HCT116 (cell line): ENCODE data around the gene ZNF580. TPM values are rescaled to one million over a fixed set of nuclear protein-coding genes. Genes with fewer than 3 reads are reported as not detected.

Experiments used
- ATAC-seq: fragments of 200-7000 bp; cut with Tn5 transposase; 2 replicates; pipeline ENCODE4 v1.9.1; 2020; ENCODE audit warnings: mild to moderate bottlenecking, moderate library complexity
- BruUV-seq: library from RNA; stranded (reverse); fragments of 400-500 nt; replicated peaks from 2 replicates; lab custom pipeline; 2021; lab: Mats Ljungman, UMichigan
- CTCF ChIA-PET: fragments of 300-600 bp; sonication (Branson Sonifier 250); formaldehyde crosslinking; loops from one replicate; lab custom pipeline; 2021; ENCODE audit warnings: antibody characterized with exemption; lab: Charles Lee
- POLR2A ChIA-PET: fragments of 300-600, 350-600 bp; sonication (Branson Sonifier 250); formaldehyde crosslinking; loops from one replicate; lab custom pipeline; 2021; ENCODE audit warnings: antibody characterized with exemption; lab: Charles Lee
- RAD21 ChIA-PET, 2 experiments: fragments of 300-600 bp; sonication (Branson Sonifier 250); formaldehyde crosslinking; loops; one replicate each; lab custom pipeline; 2023; ENCODE audit warnings: low total read pairs in 2 of 2; ENCODE audit not compliant: uncharacterized antibody in 2 of 2, unreplicated experiment in 2 of 2, low non-redundant PET in 1 of 2; lab: Charles Lee
- DNase-seq: peaks from one replicate; pipeline ENCODE4 v3.0.0-alpha.2; 2010; ENCODE audit warnings: low read depth, low spot score
- H2AFZ ChIP-seq: fragments of 200-600 bp; shearing (Covaris generic), sonication (generic); 2 replicates; pipeline ENCODE4 v1.6.1; 2017; ENCODE audit warnings: low read depth, mixed run types, mixed read lengths, antibody characterized with exemption, low read length; ENCODE audit not compliant: poor library complexity, severe bottlenecking
- H3K27ac ChIP-seq: 2 replicates; pipeline ENCODE4 v1.5.1; 2012; ENCODE audit warnings: low read depth, low read length
- H3K27me3 ChIP-seq: fragments of 200-600 bp; sonication (generic); 2 replicates; pipeline ENCODE4 v1.6.1; 2016; ENCODE audit warnings: mixed run types, low read length, mixed read lengths; ENCODE audit not compliant: insufficient read depth
- H3K36me3 ChIP-seq, 2 experiments: fragments of 200-500 bp in 1 of 2; fragments of 200-600 bp in 1 of 2; sonication (Bioruptor generic) in 1 of 2; sonication (generic) in 1 of 2; 2 replicates each; pipeline versions ENCODE4 v1.5.1 to v1.6.1; 2014 to 2016; ENCODE audit warnings: low read length in 2 of 2, inconsistent platforms in 1 of 2, mixed read lengths in 1 of 2, mixed run types in 1 of 2; ENCODE audit not compliant: insufficient read depth in 2 of 2, control insufficient read depth in 1 of 2
- H3K4me1 ChIP-seq, 2 experiments: fragments of 200-600 bp in 1 of 2; sonication (generic) in 1 of 2; 2 replicates each; pipeline versions ENCODE4 v1.5.1 to v1.6.1; 2012 to 2017; ENCODE audit warnings: low read length in 2 of 2, inconsistent platforms in 1 of 2, mild to moderate bottlenecking in 1 of 2, mixed read lengths in 1 of 2, mixed run types in 1 of 2, moderate library complexity in 1 of 2; ENCODE audit not compliant: insufficient read depth in 2 of 2, control insufficient read depth in 1 of 2
- H3K4me2 ChIP-seq: fragments of 200-600 bp; sonication (generic); 2 replicates; pipeline ENCODE4 v1.6.1; 2017; ENCODE audit warnings: mixed run types, low read length, mixed read lengths
- H3K4me3 ChIP-seq, 2 experiments: fragments of 200-600 bp in 1 of 2; sonication (generic) in 1 of 2; replicated peaks in 1 of 2; 2 replicates each; pipeline ENCODE4 v1.5.1; 2011 to 2016; ENCODE audit warnings: low read length in 2 of 2, control low read depth in 1 of 2, low read depth in 1 of 2, mild to moderate bottlenecking in 1 of 2, mixed read lengths in 1 of 2, mixed run types in 1 of 2
- H3K79me2 ChIP-seq: fragments of 200-600 bp; sonication (generic); 2 replicates; pipeline ENCODE4 v1.6.1; 2017; ENCODE audit warnings: mild to moderate bottlenecking, mixed run types, low read length, moderate library complexity, mixed read lengths; ENCODE audit not compliant: insufficient read depth
- H3K9ac ChIP-seq: fragments of 200-600 bp; sonication (generic); 2 replicates; pipeline ENCODE4 v1.6.1; 2016; ENCODE audit warnings: low read length, mixed read lengths
- H3K9me2 ChIP-seq: fragments of 200-600 bp; sonication (generic), shearing (Covaris generic); 2 replicates; pipeline ENCODE4 v1.6.1; 2017; ENCODE audit warnings: mixed run types, mild to moderate bottlenecking, moderate library complexity; ENCODE audit not compliant: insufficient read depth
- H3K9me3 ChIP-seq, 2 experiments: fragments of 200-500 bp in 1 of 2; fragments of 200-600 bp in 1 of 2; sonication (Bioruptor generic) in 1 of 2; sonication (generic) in 1 of 2; 2 replicates each; pipeline ENCODE4 v1.6.1; 2014 to 2017; ENCODE audit warnings: low read length in 2 of 2, mixed read lengths in 2 of 2, inconsistent platforms in 1 of 2, low read depth in 1 of 2, mild to moderate bottlenecking in 1 of 2, mixed run types in 1 of 2, moderate library complexity in 1 of 2; ENCODE audit not compliant: control insufficient read depth in 1 of 2, insufficient read depth in 1 of 2
- H4K20me1 ChIP-seq: fragments of 200-600 bp; sonication (generic), shearing (Covaris generic); 2 replicates; pipeline ENCODE4 v1.6.1; 2017; ENCODE audit warnings: mixed run types, mild to moderate bottlenecking, moderate library complexity; ENCODE audit not compliant: insufficient read depth
- CBX3 ChIP-seq: IDR thresholded peaks from 2 replicates; pipeline ENCODE4 v1.6.1; 2012; ENCODE audit warnings: low read depth
- CEBPB ChIP-seq: IDR thresholded peaks from 2 replicates; pipeline ENCODE4 v1.6.1; 2012; ENCODE audit warnings: low read depth
- CTCF ChIP-seq, 3 experiments: fragments of 200-600 bp in 1 of 3; sonication (generic) in 1 of 3; IDR thresholded peaks in 2 of 3; conservative IDR thresholded peaks in 1 of 3; 2 replicates each; pipeline ENCODE4 v1.5.1; 2012 to 2017; ENCODE audit warnings: low read depth in 2 of 3, low read length in 2 of 3, antibody characterized with exemption in 1 of 3, borderline replicate concordance in 1 of 3, control low read depth in 1 of 3, mild to moderate bottlenecking in 1 of 3, mixed read lengths in 1 of 3, mixed run types in 1 of 3, moderate library complexity in 1 of 3; ENCODE audit not compliant: insufficient read depth in 1 of 3
- EGR1 ChIP-seq: IDR thresholded peaks from 2 replicates; pipeline ENCODE4 v1.6.1; 2012; ENCODE audit warnings: low read depth
- EZH2 ChIP-seq: fragments of 200-600 bp; sonication (generic); IDR thresholded peaks from 2 replicates; pipeline ENCODE4 v1.6.1; 2017; ENCODE audit warnings: antibody characterized with exemption, mixed run types
- FOSL1 ChIP-seq: IDR thresholded peaks from 2 replicates; pipeline ENCODE4 v1.6.1; 2012; ENCODE audit warnings: low read depth
- POLR2A ChIP-seq: IDR thresholded peaks from 2 replicates; pipeline ENCODE4 v1.7.0; 2011; ENCODE audit warnings: borderline replicate concordance; ENCODE audit not compliant: insufficient read depth, insufficient read length; ENCODE audit errors: extremely low read depth
- POLR2AphosphoS5 ChIP-seq: IDR thresholded peaks from 2 replicates; pipeline ENCODE4 v1.6.1; 2011; ENCODE audit warnings: mild to moderate bottlenecking, low read depth, low read length, moderate library complexity
- RAD21 ChIP-seq: IDR thresholded peaks from 2 replicates; pipeline ENCODE4 v1.6.1; 2012; ENCODE audit warnings: low read depth, mild to moderate bottlenecking
- REST ChIP-seq: IDR thresholded peaks from 2 replicates; pipeline ENCODE4 v1.6.1; 2012; ENCODE audit warnings: low read depth
- SIN3A ChIP-seq: IDR thresholded peaks from 2 replicates; pipeline ENCODE4 v1.6.1; 2012; ENCODE audit warnings: low read depth
- SP1 ChIP-seq: IDR thresholded peaks from 2 replicates; pipeline ENCODE4 v1.6.1; 2012; ENCODE audit warnings: low read depth
- SRF ChIP-seq: IDR thresholded peaks from 2 replicates; pipeline ENCODE4 v1.6.1; 2012; ENCODE audit warnings: low read depth
- TCF7L2 ChIP-seq: IDR thresholded peaks from 2 replicates; pipeline ENCODE4 v1.7.0; 2011; ENCODE audit warnings: borderline replicate concordance, inconsistent platforms; ENCODE audit not compliant: insufficient read depth, insufficient read length; ENCODE audit errors: extremely low read depth
- intact Hi-C: fragments of 100-400 bp; cut with micrococcal nuclease; formaldehyde crosslinking; loops from 2 replicates; pipeline ENCODE4 v1.10.0; 2022
- total RNA-seq: library from RNA; stranded (reverse); gene quantifications from one replicate; pipeline ENCODE4 v1.2.1, GENCODE V29; 2021; ENCODE audit not compliant: unreplicated experiment
- TF ChIP-seq, protein P1 (sequence below): IDR thresholded peaks from 2 replicates; pipeline ENCODE4 v1.6.1; 2011; ENCODE audit warnings: mild to moderate bottlenecking, low read length, moderate library complexity; ENCODE audit not compliant: insufficient replicate concordance; ENCODE audit errors: extremely low read depth

Gene ZNF580
- total RNA-seq, 1 experiment from 2014 or later = 36.7 TPM

- no TSS peak for BruUV-seq
- intact Hi-C loops = no loop called here
- H4K20me1 ChIP-seq = 0 out of 2 replicates have a peak, but pooled peaks cover 8% of the 10 kb centered on the region
- DNase-seq (no peak), ATAC-seq (no peak)
- peaks cover 13 to 48% of the 10 kb centered on the region in 2 experiments for H3K4me1 ChIP-seq
- no peak overlapping the region for H2AFZ ChIP-seq
- RAD21 ChIA-PET = no interaction called here
- peaks cover 19 to 38% of the 10 kb centered on the region in 2 experiments; a peak in 3 of 4 replicates for H3K36me3 ChIP-seq
- peaks cover 92% of the 10 kb centered on the region for H3K79me2 ChIP-seq
- H3K27me3 ChIP-seq = no peaks in the 10 kb centered on the region
- H3K27ac ChIP-seq = no peak overlapping the region
- CTCF ChIA-PET = interaction anchor here (1.5 to 2.3 kb wide), 2 partner anchors 15 to 18 kb away, joined by 15 to 23 read pairs; partner anchors contain the start of gene U2AF2
- TF ChIP-seq CEBPB = no peak
- no peak for TF ChIP-seq SP1
- TF ChIP-seq REST = no peak
- no peak for TF ChIP-seq POLR2A
- no peak for TF ChIP-seq CTCF (IDR thresholded peaks at IDR 0.05 in 2 of 3, conservative IDR thresholded peaks at IDR 0.05 in 1 of 3; ENCODE audit: borderline replicate concordance in 1 of 3, insufficient read depth in 1 of 3, low read depth in 2 of 3, low read length in 2 of 3)
- no peak for TF ChIP-seq SRF
- no peak for TF ChIP-seq TCF7L2
- TF ChIP-seq RAD21 = no peak
- TF ChIP-seq, protein P1, sequence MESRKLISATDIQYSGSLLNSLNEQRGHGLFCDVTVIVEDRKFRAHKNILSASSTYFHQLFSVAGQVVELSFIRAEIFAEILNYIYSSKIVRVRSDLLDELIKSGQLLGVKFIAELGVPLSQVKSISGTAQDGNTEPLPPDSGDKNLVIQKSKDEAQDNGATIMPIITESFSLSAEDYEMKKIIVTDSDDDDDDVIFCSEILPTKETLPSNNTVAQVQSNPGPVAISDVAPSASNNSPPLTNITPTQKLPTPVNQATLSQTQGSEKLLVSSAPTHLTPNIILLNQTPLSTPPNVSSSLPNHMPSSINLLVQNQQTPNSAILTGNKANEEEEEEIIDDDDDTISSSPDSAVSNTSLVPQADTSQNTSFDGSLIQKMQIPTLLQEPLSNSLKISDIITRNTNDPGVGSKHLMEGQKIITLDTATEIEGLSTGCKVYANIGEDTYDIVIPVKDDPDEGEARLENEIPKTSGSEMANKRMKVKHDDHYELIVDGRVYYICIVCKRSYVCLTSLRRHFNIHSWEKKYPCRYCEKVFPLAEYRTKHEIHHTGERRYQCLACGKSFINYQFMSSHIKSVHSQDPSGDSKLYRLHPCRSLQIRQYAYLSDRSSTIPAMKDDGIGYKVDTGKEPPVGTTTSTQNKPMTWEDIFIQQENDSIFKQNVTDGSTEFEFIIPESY = no peak
- TF ChIP-seq EGR1 = no peak
- no peak for TF ChIP-seq SIN3A
- TF ChIP-seq FOSL1 = no peak
- TF ChIP-seq EZH2 = no peak
- no peak for TF ChIP-seq CBX3
- TF ChIP-seq POLR2AphosphoS5 = no peak
- POLR2A ChIA-PET = no interaction called here
- no peak overlapping the region for H3K4me3 ChIP-seq
- H3K9me2 ChIP-seq = no peaks in the 10 kb centered on the region
- H3K9me3 ChIP-seq = no peaks in the 10 kb centered on the region
- H3K9ac ChIP-seq = no peak overlapping the region
- H3K4me2 ChIP-seq = no peak overlapping the region
These were observed 31.6 kb downstream of the ZNF580 start for GRCh38 chr19:55672418-55672817.
